ENCODE data around the gene GRAMD1C. TPM values are rescaled to one million over a fixed set of nuclear protein-coding genes. Genes with fewer than 3 reads are reported as not detected.
A peak's percentile ranks its signal among the peaks of the same experiment; 100 is the strongest.

The GRAMD1C gene
- 0.37 and 0.87 TPM in 2 replicates for total RNA-seq

- Mint-ChIP-seq H3K4me1 (ENCODE audit: low read depth) (peaks cover 8% of the 10 kb centered on the region), H3K27ac (no peak within 1 kb of the TSS), H3K4me3 (ENCODE audit: low read depth) (peak within 1 kb of the TSS; percentile 76), H3K9me3 (no peaks in the 10 kb centered on the region), H3K36me3 (ENCODE audit: low read depth) (no peaks in the 10 kb centered on the region), H3K27me3 (ENCODE audit: low read depth) (peaks cover 5% of the 10 kb centered on the region)
- intact Hi-C loops (cut with micrococcal nuclease) = loop anchor here (1.0 to 2.0 kb wide), 3 partner anchors 75 to 218 kb away; partner anchors contain the start of genes CCDC191 and QTRT2
- DNase-seq (ENCODE audit: low spot score) = peak; percentile 77
Observed at GRCh38 chr3:113838631-113839209, at the start of gene GRAMD1C. GRAMD1C (plus strand) TSS chr3:113838788; CDS start chr3:113838910, 122 bp downstream.

GRCh38 chr3:113791381-113791780 is 47.2 kb upstream of the GRAMD1C start:
- Mint-ChIP-seq H3K27me3 (ENCODE audit: low read depth) (no peaks in the 10 kb centered on the region), H3K9me3 (no peaks in the 10 kb centered on the region), H3K4me1 (ENCODE audit: low read depth) (peaks cover 2% of the 10 kb centered on the region), H3K27ac (no peak overlapping the region), H3K36me3 (ENCODE audit: low read depth) (peaks cover 23% of the 10 kb centered on the region), H3K4me3 (ENCODE audit: low read depth) (no peak overlapping the region)
- no peak for DNase-seq (ENCODE audit: low spot score)
- intact Hi-C loops (cut with micrococcal nuclease) = no loop called here

- Mint-ChIP-seq H3K4me3 (ENCODE audit: low read depth) (no peak overlapping the region), H3K4me1 (ENCODE audit: low read depth) (peaks cover 2% of the 10 kb centered on the region), H3K36me3 (ENCODE audit: low read depth) (peaks cover 18% of the 10 kb centered on the region), H3K9me3 (no peaks in the 10 kb centered on the region), H3K27me3 (ENCODE audit: low read depth) (no peaks in the 10 kb centered on the region), H3K27ac (no peak overlapping the region)
- intact Hi-C loops (cut with micrococcal nuclease) = no loop called here
- DNase-seq (ENCODE audit: low spot score) = no peak
Observed at GRCh38 chr3:113794526-113794925, 44.1 kb upstream of the GRAMD1C start.

- Mint-ChIP-seq H3K9me3 (no peaks in the 10 kb centered on the region), H3K27me3 (ENCODE audit: low read depth) (no peaks in the 10 kb centered on the region), H3K36me3 (ENCODE audit: low read depth) (peaks cover 22% of the 10 kb centered on the region), H3K27ac (no peak overlapping the region), H3K4me3 (ENCODE audit: low read depth) (no peak overlapping the region), H3K4me1 (ENCODE audit: low read depth) (peaks cover 2% of the 10 kb centered on the region)
- DNase-seq (ENCODE audit: low spot score) = no peak
- intact Hi-C loops (cut with micrococcal nuclease) = no loop called here
Observed at GRCh38 chr3:113795693-113796092, 42.9 kb upstream of the GRAMD1C start.

- H3K27ac Mint-ChIP-seq = no peak overlapping the region
Observed at GRCh38 chr3:113802795-113803455, 35.7 kb upstream of the GRAMD1C start.

GRCh38 chr3:113804661-113805060 is 33.9 kb upstream of the GRAMD1C start:
- H3K27ac Mint-ChIP-seq = no peak overlapping the region
- DNase-seq (ENCODE audit: low spot score) = no peak
- peaks cover 36% of the 10 kb centered on the region for H3K36me3 Mint-ChIP-seq (ENCODE audit: low read depth)
- peaks cover 3% of the 10 kb centered on the region for H3K4me1 Mint-ChIP-seq (ENCODE audit: low read depth)
- no peaks in the 10 kb centered on the region for H3K9me3 Mint-ChIP-seq
- no peak overlapping the region for H3K4me3 Mint-ChIP-seq (ENCODE audit: low read depth)
- intact Hi-C loops (cut with micrococcal nuclease) = no loop called here
- no peaks in the 10 kb centered on the region for H3K27me3 Mint-ChIP-seq (ENCODE audit: low read depth)

More at GRCh38 chr3:113802795-113803455, 35.7 kb upstream of the GRAMD1C start:
- Mint-ChIP-seq H3K4me1 (ENCODE audit: low read depth) (peaks cover 3% of the 10 kb centered on the region), H3K27me3 (ENCODE audit: low read depth) (no peaks in the 10 kb centered on the region), H3K9me3 (no peaks in the 10 kb centered on the region), H3K36me3 (ENCODE audit: low read depth) (peaks cover 39% of the 10 kb centered on the region), H3K4me3 (ENCODE audit: low read depth) (no peak overlapping the region)
- no peak for DNase-seq (ENCODE audit: low spot score)
- intact Hi-C loops (cut with micrococcal nuclease) = no loop called here

- H3K27ac Mint-ChIP-seq = no peak overlapping the region
- peaks cover 34% of the 10 kb centered on the region for H3K36me3 Mint-ChIP-seq (ENCODE audit: low read depth)
- H3K4me3 Mint-ChIP-seq (ENCODE audit: low read depth) = no peak overlapping the region
- H3K4me1 Mint-ChIP-seq (ENCODE audit: low read depth) = peaks cover 3% of the 10 kb centered on the region
- H3K9me3 Mint-ChIP-seq = no peaks in the 10 kb centered on the region
- no peak for DNase-seq (ENCODE audit: low spot score)
- intact Hi-C loops (cut with micrococcal nuclease) = no loop called here
- H3K27me3 Mint-ChIP-seq (ENCODE audit: low read depth) = no peaks in the 10 kb centered on the region
Observed at GRCh38 chr3:113805249-113805648, 33.3 kb upstream of the GRAMD1C start.

GRCh38 chr3:113812854-113813253 is 25.7 kb upstream of the GRAMD1C start:
- Mint-ChIP-seq H3K9me3 (no peaks in the 10 kb centered on the region), H3K4me3 (ENCODE audit: low read depth) (no peak overlapping the region), H3K27ac (no peak overlapping the region), H3K4me1 (ENCODE audit: low read depth) (no peaks in the 10 kb centered on the region), H3K36me3 (ENCODE audit: low read depth) (peaks cover 6% of the 10 kb centered on the region), H3K27me3 (ENCODE audit: low read depth) (no peaks in the 10 kb centered on the region)
- intact Hi-C loops (cut with micrococcal nuclease) = no loop called here
- no peak for DNase-seq (ENCODE audit: low spot score)

GRCh38 chr3:113819866-113820265 is 18.7 kb upstream of the GRAMD1C start:
- H3K4me3 Mint-ChIP-seq (ENCODE audit: low read depth) = no peak overlapping the region
- intact Hi-C loops (cut with micrococcal nuclease) = no loop called here
- no peak overlapping the region for H3K27ac Mint-ChIP-seq
- H3K27me3 Mint-ChIP-seq (ENCODE audit: low read depth) = no peaks in the 10 kb centered on the region
- no peaks in the 10 kb centered on the region for H3K4me1 Mint-ChIP-seq (ENCODE audit: low read depth)
- DNase-seq (ENCODE audit: low spot score) = no peak
- no peaks in the 10 kb centered on the region for H3K36me3 Mint-ChIP-seq (ENCODE audit: low read depth)
- H3K9me3 Mint-ChIP-seq = no peaks in the 10 kb centered on the region

- no peak overlapping the region for H3K27ac Mint-ChIP-seq
- no peaks in the 10 kb centered on the region for H3K9me3 Mint-ChIP-seq
- DNase-seq (ENCODE audit: low spot score) = no peak
- no peaks in the 10 kb centered on the region for H3K36me3 Mint-ChIP-seq (ENCODE audit: low read depth)
- intact Hi-C loops (cut with micrococcal nuclease) = no loop called here
- H3K4me1 Mint-ChIP-seq (ENCODE audit: low read depth) = peaks cover 5% of the 10 kb centered on the region
- H3K27me3 Mint-ChIP-seq (ENCODE audit: low read depth) = peaks cover 2% of the 10 kb centered on the region
- no peak overlapping the region for H3K4me3 Mint-ChIP-seq (ENCODE audit: low read depth)
Observed at GRCh38 chr3:113825090-113825489, 13.5 kb upstream of the GRAMD1C start.

GRCh38 chr3:113828600-113828999 is 10.0 kb upstream of the GRAMD1C start:
- H3K4me3 Mint-ChIP-seq (ENCODE audit: low read depth) = no peak overlapping the region
- peaks cover 5% of the 10 kb centered on the region for H3K9me3 Mint-ChIP-seq
- intact Hi-C loops (cut with micrococcal nuclease) = no loop called here
- no peaks in the 10 kb centered on the region for H3K36me3 Mint-ChIP-seq (ENCODE audit: low read depth)
- peaks cover 2% of the 10 kb centered on the region for H3K27me3 Mint-ChIP-seq (ENCODE audit: low read depth)
- H3K27ac Mint-ChIP-seq = no peak overlapping the region
- no peak for DNase-seq (ENCODE audit: low spot score)
- H3K4me1 Mint-ChIP-seq (ENCODE audit: low read depth) = peaks cover 7% of the 10 kb centered on the region

GRCh38 chr3:113829576-113830354 is 8.8 kb upstream of the GRAMD1C start:
- Mint-ChIP-seq H3K27me3 (ENCODE audit: low read depth) (peaks cover 2% of the 10 kb centered on the region), H3K36me3 (ENCODE audit: low read depth) (no peaks in the 10 kb centered on the region), H3K9me3 (peaks cover 5% of the 10 kb centered on the region), H3K4me1 (ENCODE audit: low read depth) (peaks cover 7% of the 10 kb centered on the region), H3K27ac (no peak overlapping the region), H3K4me3 (ENCODE audit: low read depth) (no peak overlapping the region)
- no peak for DNase-seq (ENCODE audit: low spot score)
- intact Hi-C loops (cut with micrococcal nuclease) = no loop called here

- intact Hi-C loops (cut with micrococcal nuclease) = no loop called here
- Mint-ChIP-seq H3K4me3 (ENCODE audit: low read depth) (no peak overlapping the region), H3K27ac (no peak overlapping the region), H3K4me1 (ENCODE audit: low read depth) (peaks cover 6% of the 10 kb centered on the region), H3K36me3 (ENCODE audit: low read depth) (no peaks in the 10 kb centered on the region), H3K9me3 (peaks cover 5% of the 10 kb centered on the region), H3K27me3 (ENCODE audit: low read depth) (peaks cover 4% of the 10 kb centered on the region)
- no peak for DNase-seq (ENCODE audit: low spot score)
Observed at GRCh38 chr3:113831103-113831355, 7.6 kb upstream of the GRAMD1C start.
